GM10847 (cell line): ENCODE results near the gene SMG7.

Experiments
- POLR2A ChIP-seq: IDR thresholded peaks from 2 replicates; pipeline ENCODE4 v1.6.1; 2011; ENCODE audit not compliant: insufficient read length; ENCODE audit errors: extremely low read depth

SMG7 gene

DNA sequence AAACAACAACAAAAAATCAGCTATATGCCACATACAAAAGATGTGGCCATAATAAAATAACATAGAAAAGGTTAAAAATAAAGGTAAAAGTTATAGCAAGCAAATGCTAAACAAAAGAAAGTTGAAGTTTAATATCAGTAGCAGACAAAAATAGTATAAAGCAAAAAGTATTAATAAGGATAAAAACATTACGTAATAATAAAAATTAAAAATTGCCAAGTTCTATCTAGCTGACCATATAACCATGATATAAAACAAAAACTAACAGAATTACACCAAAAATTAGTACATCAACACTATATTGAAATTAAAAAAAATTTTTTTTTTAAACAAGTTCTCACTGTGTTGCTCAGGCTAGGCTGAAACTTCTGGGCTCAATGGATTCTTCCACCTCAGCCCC lies 15.5 kb upstream of the SMG7 start:
- no peak for TF ChIP-seq POLR2A

DNA sequence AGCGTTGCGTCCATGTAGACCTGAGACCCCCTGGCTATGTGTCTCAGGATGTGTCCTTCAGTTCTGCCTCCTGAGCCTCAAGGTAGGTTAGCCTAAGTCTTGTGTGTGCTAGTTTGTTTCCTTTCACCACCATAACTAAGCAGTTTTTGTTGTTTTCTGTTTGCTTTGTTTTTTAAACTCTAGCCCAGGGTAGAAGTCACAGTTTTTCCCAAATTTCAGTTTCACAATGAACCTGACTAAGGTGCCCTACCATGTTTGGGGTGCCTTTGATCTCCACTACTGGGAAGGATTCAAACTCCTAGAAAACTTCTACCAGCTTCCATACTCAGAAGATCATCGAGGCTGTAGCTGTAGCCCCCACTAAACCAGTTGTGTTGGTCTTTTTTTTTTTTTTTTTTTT lies 14.8 kb upstream of the SMG7 start:
- no peak for TF ChIP-seq POLR2A

DNA sequence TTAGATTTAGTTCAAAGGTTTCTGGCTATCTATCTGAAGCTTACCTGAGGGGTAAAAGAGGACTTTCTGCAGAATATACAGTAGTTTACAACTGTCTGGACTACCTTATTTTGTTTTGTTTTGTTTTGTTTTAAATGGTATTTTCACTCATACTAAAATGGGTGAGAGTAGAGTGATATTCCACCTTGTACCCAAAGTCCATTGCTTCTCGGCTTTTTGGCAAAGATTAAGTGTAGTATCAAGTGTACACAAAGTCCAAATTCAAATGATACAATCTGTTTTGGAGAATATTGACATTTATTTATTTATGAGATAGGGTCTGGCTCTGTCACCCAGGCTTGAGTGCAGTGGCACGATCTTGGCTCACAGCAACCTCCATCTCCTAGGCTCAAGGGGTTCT lies 11.7 kb upstream of the SMG7 start:
- TF ChIP-seq POLR2A: no peak

DNA sequence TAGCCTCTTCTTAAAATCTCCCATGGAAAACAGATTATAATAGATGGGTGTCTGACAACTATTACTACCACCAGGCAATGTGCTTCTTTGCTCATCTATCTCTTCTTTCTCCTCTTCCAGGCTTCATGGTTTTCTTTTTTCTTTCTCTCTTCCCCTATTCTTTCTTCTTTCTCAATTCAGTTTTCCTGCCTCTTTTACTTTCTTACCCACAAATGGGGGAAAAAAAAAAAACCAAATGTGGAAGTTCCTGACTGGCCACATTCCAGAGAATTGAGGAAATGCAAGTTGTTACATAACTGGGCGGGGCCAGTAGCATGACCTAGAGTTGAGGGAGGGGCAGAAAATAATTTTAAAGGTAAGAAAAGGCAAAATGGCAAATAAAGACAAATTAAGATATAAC lies 10.9 kb upstream of the SMG7 start:
- no peak for TF ChIP-seq POLR2A

DNA sequence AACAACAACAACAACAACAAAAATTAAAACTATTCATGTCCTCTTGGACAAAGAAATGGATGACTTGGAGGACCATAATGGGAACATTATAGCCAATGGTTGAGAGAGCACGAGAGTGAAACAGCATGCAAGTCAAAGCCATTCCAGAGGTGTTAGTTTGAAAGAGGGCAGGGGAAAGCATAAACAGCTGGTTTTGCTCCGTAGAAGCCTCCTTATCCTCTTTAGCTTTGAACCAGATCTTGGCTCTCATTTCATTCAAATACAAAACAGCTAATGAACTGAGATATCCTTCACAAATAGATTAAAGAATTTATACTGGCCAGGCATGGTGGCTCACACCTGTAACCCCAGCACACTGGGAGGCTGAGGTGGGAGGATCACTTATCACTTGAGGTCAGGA lies 8.7 kb upstream of the SMG7 start:
- no peak for TF ChIP-seq POLR2A

DNA sequence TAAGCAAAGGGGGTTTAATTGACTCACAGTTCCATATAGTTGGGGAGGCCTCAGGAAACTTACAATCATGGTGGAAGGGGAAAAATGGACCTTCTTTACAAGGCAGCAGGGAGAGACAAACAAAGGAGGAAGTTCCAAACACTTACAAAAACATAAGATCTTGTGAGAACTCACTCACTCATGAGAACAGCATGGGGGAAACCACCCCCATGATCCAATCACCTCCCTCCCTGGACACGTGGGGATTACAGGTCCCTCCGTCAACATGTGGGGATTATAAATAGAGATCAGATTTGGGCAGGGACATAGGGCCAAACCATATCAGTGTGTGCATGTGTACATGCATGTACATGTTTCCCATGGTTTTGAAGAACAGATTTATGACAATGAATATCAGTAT lies 5.5 kb upstream of the SMG7 start:
- no peak for TF ChIP-seq POLR2A

DNA sequence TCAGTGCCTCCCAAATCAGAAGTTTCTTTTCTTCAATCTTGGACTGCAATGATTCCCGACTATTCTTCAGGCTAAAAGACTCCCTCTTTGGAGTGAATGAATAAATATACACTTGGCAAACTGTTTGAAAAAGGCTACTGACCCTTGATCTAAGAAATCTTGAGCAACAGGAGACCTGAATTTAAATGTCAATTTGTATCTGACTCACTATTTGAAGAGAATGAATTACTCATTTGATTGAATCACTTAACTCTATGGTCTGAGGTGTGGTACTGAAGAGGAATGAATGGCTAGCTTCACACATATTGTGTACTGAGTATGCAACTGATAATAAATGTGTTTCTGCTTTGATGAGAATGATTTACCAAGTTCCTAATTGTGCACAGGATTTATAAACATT lies 4.6 kb upstream of the SMG7 start:
- no peak for TF ChIP-seq POLR2A

DNA sequence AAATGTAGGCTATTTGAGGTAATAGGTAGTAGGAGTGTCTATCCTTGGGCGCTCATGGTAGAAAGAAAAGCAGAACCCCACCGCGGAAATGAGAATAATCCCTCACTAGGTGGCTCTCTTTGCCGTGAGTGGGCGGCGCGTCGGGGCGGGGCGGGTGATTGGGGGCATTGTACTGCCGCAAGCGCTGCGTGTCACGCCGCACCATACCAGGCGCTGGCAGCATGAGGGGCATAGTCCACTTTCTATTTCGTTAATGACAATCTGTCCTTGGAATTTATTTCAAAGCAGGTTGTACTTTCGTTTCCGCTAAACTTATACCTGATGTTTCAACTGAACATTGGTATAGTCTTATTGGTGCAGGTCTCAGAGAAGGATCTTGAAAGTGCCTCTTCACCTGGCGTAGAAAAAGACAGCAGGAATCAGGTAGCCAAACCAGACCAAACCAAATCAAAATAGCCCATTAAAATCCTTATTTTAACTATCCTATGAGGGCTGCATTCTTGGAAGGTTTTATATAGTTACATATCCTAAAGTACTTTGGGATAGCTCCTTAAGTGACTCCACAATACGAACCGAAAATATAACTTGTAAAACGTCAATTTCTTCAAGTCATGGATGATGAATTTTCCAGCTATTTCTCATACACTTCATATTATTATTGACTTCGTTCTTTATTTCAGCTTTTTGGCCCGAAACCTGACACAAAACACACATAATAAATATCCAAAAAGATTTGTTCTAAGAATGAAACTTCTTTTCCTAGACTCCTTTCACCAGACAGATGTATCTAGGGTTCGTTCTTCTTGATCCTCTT lies 1.9 kb upstream of the SMG7 start:
- no peak for TF ChIP-seq POLR2A

DNA sequence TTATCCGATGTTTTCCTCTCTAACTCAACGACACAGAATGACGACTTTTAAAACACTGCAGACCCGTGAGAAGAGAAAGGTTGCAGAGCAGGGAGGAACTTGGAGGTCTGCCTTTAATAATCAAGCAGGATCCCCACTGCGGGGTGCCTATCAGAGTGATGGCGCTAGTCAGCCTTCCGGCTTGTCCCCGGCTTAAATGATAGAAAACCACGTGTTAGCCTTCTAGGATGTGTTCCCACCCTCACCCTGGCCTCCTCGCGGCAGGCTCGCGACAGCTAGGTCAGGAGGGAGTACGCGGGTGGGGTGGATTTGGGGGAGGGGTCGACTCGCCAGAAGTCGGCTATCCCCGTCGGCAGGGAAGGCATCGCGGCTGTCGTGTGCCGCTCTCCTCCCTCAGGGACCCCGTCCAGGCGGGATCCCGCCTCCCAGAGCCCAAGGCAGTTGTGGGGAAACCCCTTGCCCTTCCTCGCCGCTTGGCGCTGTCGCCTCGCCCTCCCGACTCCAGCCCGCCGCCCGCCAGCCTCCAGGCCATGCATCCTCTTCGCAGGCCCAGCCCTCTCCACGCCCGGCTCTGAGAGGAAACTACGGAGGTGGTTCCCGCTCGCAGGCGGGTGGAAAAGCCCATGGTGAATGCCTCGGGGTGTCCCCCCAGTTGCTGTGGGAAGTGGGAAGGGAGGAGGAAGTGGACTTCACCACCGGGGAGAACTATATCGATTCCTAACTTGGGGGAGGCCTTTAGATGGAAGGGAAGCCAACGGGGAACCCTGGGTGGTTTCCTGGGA lies 1.1 kb upstream of the SMG7 start:
- peak; percentile 37 for TF ChIP-seq POLR2A

DNA sequence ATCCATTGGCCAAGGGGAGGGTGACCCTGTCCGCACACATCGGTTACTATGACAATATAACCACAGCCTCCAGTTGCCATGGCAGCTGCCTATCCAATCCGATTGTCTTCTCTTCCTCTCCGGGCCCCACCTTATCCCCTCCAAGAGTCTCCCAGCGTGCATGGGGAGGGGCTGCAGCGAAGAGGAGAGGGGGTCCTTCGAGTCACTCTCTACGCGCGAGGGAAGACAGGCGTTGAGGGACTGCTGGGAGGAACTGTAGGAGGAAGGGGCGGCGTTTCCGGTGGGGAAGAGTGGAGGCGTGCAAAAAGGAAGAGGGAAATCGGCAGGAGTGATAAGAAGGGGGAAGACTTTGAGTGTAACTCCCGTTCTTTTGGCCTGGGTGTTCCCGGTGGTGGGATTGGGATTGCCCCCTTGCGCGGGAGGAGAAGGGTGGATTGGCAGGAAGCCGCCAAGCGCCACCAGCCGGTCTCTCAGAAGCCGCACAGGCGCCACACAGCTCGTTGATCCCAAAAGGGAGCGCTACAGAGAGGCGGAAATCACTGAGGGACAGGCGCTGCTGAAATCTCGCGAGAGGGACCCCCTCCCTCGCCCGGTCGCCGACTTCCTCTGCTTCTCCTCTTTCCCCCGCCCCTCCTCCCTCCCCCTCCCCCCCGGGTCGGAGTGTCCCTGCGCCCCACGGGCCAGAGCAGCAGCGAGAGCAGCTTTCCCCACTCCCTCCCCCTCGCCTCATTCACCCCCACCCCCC lies 384 bp upstream of the SMG7 start:
- TF ChIP-seq POLR2A: no peak

DNA sequence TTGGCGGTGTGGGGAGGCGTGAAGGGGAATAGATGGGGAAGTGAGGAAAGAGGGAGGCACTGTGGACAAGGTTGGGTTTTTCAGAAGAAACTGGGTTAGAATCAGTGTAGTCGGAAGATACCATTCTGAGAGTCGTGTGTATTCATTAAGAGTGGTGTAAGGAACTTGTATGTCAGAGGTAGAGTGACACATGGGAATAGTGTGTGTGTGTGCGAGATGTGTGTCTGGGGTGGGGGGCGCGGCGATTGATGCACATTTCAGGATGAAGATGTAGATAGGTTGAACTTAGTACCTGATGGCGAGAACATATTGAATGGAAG lies 878 bp downstream of the SMG7 start:
- TF ChIP-seq POLR2A: no peak

DNA sequence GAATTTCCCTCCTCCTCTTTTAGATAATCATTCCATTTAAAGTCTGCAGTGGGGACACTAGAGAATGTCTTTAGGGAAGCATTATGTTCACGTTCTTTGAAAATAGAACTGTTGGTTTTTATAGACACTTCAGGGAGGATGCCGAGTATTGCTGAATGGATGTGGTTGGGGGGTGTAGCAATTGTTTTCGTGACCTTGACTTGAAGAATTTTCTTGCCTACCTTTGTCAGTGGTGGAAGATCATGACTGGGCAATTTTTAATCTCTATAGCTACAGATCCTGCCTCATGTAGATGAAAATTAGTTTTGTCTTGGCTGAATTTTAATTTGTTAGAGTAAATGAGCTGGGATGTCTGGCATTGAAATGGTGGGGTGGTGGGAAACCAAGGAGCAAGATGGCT lies 3.8 kb downstream of the SMG7 start:
- TF ChIP-seq POLR2A: no peak

DNA sequence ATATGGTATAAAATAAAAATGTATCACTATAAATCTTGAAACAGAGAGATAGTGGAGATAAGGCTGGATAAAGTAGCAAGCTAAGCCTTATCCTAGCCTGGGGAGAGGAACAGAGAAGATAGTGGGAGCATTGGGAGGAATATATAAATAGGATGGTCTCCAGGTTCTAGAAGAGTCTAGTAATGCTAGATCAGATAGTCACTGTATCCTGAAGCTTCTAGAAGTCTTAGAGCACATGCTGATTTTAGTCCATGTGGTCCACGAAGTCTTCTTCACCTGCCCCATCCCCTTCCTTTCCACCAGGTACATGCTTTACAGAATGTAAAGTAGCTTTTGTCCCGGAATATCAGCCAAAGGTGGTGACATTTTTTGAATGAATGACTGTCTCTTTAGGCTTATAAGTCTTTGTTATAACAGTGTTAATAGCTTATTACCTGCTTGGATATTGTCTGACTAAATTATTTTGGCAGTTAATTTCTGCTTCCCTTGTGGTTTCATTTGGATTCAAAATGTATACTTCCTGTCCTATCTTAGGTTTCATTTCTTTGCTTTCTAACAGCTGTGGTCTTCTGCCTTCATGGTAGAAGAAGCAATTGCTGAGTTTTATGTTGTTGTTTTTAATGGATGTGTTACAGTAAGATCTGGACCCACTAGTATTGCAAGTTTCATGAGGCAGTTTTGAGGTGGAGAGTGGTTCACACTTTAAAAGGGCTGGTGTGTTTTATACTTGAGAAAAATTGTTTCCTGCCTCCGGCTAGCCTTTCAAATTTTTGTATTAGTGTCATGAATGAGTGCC lies 5.9 kb downstream of the SMG7 start:
- no peak for TF ChIP-seq POLR2A

DNA sequence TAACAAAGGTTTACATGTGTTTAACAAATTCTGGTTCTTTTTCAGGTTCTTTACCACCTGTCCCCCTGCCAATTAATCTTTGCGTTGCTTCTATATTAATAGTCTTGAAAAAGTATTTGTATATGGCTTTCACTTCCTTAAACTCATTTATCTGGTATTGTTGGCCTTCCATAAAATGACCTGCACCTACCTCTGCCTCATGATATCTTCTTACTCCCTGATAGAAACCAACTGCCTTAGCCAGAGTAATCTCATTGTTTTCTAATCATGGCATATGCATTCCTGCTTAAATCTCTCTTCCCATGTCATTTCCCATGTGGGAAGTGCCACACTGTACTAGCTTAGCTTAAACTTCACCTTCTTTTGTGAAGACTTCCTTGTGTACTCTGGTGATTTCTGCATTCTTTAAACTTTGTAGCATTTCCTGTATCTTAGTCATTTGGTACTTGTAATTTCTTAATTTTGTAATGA lies 8.7 kb downstream of the SMG7 start:
- TF ChIP-seq POLR2A: no peak

DNA sequence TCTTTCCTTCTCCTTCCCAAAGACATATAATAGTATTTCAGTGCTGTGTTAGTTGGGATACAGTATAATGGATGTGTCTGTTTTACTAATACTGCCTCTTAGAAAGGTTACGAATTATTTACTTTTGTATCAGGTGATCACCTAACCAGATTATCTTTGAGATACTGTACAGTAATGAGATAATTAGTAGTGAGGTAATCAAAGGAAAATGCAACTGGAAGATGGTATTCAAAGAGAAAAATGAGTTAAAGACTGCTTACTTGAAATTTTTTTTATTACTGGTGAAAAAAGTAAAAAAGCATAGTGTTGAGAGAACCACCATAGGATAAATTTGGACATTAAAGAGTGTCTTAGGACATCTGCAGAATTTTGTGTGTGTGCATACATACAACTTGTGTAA lies 10.9 kb downstream of the SMG7 start:
- no peak for TF ChIP-seq POLR2A
